DMS114 treated with DMSO at 0.1 percent for 48 hours (cell line): ENCODE measurements around the gene CARMIL3.
"Not testable (repeated sequence)": the region's sequence is repeated elsewhere in the genome, so short reads cannot be mapped to it uniquely, and the experiment has no call there.

Source experiments
- DNase-seq: peaks from one replicate; lab custom pipeline; 2025; ENCODE audit not compliant: unreplicated experiment; lab: John Stamatoyannopoulos, UW

The CARMIL3 gene, protein sequence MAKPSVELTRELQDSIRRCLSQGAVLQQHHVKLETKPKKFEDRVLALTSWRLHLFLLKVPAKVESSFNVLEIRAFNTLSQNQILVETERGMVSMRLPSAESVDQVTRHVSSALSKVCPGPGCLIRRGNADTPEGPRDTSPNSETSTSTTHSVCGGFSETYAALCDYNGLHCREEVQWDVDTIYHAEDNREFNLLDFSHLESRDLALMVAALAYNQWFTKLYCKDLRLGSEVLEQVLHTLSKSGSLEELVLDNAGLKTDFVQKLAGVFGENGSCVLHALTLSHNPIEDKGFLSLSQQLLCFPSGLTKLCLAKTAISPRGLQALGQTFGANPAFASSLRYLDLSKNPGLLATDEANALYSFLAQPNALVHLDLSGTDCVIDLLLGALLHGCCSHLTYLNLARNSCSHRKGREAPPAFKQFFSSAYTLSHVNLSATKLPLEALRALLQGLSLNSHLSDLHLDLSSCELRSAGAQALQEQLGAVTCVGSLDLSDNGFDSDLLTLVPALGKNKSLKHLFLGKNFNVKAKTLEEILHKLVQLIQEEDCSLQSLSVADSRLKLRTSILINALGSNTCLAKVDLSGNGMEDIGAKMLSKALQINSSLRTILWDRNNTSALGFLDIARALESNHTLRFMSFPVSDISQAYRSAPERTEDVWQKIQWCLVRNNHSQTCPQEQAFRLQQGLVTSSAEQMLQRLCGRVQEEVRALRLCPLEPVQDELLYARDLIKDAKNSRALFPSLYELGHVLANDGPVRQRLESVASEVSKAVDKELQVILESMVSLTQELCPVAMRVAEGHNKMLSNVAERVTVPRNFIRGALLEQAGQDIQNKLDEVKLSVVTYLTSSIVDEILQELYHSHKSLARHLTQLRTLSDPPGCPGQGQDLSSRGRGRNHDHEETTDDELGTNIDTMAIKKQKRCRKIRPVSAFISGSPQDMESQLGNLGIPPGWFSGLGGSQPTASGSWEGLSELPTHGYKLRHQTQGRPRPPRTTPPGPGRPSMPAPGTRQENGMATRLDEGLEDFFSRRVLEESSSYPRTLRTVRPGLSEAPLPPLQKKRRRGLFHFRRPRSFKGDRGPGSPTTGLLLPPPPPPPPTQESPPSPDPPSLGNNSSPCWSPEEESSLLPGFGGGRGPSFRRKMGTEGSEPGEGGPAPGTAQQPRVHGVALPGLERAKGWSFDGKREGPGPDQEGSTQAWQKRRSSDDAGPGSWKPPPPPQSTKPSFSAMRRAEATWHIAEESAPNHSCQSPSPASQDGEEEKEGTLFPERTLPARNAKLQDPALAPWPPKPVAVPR (N-terminal part only)

DNA sequence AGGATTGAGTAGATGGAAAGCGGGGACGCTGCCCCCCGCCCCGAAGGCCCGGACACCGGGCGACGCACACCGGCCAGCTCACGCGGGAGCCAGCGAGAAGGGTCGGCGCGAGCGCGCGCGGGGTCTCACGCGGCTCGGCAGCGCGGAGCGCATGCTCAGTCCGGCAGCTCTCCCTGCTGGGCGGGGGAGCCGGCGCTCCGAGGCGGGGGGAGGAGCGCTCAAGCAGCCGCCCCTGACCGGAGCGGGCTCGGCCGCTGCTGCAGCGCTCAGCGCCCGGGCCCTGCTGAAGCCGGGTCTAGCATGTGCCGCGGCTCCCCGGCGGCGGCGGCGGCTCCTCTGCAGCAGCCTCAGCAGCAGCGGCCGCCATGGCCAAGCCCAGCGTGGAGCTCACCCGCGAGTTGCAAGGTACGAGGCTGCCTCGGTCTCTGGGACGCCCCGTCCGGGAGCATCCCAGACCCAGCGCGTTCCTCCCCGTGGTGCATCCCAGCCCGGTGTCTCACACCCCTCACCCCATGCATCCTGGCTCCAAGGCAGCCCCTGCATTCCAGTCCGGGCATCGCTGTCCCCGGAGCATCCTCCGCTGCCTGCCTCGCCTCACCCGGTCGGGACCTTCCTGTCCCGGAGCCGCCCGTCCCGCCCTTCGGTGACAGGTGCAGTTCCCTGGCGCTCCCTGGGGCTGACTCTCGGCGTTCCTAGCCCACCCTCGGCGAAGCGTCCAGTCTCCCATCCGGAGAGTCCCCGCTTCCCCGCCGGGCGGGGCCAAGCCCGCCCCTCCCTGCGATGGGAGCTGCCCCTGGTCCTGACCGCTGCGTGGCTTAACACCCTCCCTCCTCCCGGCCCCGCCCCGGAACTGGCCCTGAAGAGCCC is at the start of gene CARMIL3:
TSS of gene CARMIL3 (plus strand) at position 221 of the 867 bp plus-strand sequence. CDS start at position 366, 145 bp downstream.
- peak; percentile 31 for DNase-seq

DNA sequence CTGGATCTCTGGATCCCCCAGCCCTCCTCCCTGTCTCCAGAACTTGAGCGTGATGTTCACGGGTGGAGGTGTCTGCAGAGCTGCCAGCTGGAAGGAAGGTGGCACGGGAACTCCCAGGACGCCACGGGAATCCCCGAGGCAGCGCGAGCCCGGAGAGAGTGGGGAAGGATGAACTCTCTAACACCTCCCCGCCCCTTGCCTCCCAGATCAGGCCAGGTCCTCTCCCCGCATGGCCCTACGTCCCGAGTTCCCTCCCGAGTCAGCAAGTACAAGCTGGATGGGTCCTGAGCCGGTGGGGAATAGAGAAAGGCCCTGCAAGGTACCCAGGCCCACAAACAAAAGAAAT is 45.4 kb upstream of the CARMIL3 start:
- DNase-seq, result not testable (repeated sequence)

DNA sequence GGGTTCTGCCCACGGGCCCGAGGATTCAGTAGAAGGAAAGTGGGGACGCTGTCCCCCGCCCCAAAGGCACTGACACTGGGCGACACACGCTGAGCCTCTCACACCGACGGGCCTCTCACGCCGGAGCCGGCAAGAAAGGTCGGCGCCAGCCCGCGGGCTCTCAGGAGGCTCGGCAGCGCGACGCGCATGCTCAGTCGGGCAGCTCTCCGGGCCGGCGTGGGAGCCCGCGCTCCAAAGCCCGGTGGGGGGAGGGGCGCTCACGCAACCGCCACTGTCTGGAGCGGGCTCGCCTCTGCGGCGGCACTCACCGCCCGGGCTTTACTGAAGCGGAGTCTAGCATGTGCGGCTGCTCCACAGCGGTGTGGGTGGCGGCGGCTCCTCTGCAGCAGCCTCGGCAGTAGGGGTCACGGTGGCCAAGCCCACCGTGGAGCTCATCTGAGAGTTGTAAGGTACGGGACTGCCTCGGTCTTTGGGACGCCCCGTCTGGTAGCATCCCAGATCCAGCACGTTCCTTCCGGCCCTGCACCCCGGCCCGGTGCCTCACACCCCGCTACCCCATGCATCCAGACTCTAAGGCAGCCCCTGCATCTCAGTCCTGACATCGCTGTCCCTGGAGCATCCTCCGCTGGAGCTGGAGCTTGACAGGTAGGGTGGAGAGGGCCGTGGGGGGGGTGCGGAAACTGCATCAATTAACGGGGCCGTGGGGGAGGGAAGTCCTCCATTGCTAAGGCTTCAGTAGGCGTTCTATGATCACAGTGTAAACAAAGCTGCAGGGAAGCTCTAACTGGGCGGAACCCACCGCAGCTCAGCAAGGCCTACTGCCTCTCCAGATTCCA is 44.8 kb upstream of the CARMIL3 start:
- not testable (repeated sequence) for DNase-seq

DNA sequence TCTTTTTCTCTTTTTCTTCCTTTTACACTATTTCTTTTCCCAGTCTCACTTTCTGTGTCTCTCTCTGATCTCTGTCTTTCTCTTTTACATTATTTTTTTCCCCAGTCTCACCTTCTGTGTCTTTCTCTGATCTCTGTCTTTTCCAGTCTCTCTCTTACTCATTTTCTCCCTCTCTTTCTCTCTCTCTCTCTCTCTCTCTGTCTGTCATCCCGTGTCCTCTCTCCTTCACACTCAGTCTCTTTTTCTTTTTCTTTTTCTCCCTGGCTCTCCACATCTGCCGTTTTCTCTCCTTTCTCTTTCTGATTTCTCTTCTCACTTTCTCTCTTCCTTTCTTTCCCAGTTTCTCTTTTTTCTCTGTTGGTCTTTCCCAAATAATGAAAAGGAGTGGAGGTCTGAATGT is 40.8 kb upstream of the CARMIL3 start:
- no peak for DNase-seq

DNA sequence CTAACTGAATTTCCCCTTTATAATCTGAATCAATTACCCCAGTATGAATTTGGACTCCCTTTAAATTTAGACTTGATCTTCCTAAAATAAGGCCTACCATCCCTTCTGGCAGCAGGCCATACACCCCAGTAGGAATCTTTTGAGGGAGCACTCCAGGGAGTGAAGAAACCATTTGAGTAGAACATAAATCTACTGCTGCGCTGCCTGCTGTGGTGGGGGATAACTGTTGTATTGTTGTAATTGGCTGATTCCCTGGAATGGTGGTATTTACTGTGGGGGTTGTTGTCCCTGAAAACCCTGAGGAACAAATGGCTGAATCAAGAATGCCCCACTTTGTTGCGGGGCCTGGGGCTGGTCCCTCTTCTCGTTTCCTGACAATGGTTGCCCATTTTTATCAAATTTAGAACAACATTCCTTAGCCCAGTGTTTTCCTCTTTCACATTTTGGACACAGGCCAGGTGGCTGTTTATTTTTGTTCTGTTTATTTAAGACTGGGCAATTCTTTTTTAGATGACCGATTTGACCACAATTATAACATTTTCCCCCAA is 39.0 kb upstream of the CARMIL3 start:
- DNase-seq, result not testable (repeated sequence)

DNA sequence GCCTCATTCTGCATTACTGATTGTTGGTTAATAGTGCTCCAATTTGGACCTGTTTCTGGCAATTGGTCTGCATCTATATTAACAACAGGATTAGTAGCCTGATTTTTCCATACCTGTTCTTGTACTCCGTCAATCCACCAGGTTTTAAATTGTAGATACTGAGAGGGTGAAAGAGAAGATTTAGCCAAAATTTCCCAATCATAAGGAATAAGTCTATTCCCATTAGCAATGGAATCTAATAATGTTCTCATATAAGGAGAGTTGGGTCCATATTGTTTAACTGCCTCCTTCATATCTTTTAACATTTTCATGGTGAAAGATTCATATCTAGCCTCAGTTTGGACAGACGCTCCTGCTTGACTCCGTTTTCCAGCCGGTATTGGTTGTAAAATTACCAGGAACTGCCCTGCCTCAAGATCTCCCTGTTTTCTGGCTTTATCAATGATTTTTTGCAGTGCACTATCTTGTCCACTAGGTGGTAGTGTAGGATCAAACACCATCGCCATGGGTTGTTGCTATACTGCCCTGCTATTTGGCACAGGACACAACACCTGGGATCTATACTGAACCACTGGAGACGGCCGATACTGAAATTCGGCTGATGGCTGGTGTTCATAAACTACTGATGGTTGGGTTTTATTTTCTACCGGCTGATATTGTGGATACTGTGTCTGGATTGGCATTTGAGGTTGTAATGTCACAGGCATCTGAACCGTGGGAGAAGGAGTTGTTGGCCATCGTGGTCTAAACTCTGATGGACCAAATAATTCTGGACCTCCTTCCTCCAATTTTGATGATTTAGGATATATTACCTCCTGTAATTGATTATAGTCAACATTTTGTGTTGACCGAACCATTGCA is 37.9 kb upstream of the CARMIL3 start:
- DNase-seq, result peak; percentile 46

DNA sequence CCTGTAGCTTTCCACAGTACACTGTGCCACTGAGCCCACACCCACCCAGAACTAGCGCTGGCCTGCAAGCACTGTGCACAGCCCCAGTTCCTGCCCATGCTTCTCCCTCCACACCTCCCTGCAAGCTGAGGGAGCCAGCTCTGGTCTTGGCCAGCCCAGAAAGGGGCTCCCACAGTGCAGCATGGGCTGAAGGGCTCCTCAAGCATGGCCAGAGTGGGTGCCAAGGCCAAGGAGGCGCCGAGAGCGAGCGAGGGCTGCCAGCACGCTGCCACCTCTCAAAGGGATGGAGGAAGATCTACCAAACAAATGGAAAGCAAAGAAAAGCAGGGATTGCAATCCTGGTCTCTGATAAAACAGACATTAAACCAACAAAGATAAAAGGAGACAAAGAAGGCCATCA is 36.1 kb upstream of the CARMIL3 start:
- DNase-seq, result not testable (repeated sequence)

DNA sequence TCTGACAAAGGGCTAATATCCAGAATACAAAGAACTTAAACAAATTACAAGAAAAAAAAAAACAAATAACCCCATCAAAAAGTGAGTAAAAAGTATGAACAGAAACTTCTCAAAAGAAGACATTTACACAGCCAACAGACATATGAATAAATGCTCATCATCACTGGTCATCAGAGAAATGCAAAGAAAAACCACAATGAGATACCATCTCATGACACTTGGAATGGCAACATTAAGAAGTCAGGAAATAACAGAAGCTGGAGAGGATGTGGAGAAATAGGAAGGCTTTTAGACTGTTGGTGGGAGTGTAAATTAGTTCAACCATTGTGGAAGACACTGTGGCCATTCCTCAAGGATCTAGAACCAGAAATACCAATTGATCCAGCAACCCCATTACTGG is 32.8 kb upstream of the CARMIL3 start:
- DNase-seq, result not testable (repeated sequence)

DNA sequence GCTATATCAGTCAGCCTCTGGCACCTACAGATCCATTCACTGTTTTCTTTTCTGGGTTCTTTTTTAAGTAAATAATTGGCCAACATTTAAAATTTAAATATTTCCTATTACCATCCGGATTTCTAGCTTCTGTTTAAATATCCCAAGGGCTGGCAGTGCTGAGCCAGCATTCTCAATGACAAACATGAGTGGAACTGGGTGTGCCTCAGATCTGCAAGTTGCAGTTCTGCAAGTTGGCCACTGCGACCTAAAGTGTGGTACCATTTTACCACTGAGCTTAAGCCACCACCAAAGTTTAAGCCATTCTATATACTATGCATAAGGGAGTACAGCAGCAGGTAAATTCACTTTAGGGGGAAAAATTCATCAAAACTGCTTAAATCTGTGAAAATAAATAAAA is 31.9 kb upstream of the CARMIL3 start:
- not testable (repeated sequence) for DNase-seq

DNA sequence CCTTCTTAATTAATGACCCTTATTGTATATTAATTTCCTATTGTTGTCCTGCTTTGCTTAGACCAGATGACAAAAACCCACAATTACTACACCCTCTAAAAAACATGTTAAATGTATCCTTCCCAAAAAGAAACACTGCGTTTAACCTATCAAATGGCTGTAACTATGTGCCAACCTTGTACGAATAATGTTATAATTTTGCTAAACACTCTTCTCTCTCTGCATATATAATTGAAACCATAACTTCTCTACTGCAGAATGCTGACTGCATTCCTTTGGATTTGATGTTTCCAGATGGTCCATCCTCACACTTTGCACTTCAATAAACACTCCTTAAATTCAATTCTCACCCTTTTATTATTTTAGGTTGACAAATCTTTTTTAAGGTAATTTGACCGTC is 31.3 kb upstream of the CARMIL3 start:
- DNase-seq, result not testable (repeated sequence)

DNA sequence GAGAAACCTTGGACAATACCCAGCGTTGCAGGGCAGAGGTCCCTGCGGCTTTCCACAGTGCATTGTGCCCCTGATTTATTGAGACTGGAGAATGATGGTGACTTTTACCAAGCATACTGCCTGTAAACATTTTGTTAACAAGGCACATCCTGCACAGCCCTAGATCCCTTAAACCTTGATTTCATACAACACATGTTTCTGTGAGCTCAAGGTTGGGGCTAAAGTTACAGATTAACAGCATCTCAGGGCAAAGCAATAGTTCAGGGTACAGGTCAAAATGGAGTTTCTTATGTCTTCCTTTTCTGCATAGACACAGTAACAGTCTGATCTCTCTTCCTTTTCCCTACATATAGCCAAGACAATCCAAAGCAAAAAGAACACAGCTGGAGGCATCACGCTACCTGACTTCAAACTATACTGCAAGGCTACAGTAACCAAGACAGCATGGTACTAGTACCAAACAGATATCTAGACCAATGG is 26.8 kb upstream of the CARMIL3 start:
- DNase-seq, result not testable (repeated sequence)

DNA sequence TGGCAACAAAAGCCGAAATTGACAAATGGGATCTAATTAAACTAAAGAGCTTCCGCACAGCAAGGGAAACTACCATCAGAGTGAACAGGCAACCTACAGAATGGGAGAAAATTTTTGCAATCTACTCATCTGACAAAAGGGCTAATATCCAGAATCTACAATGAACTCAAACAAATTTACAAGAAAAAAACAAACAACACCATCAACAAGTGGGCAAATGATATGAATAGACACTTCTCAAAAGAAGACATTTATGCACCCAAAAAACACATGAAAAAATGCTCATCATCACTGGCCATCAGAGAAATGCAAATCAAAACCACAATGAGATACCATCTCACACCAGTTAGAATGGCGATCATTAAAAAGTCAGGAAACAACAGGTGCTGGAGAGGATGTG is 22.1 kb upstream of the CARMIL3 start:
- DNase-seq, result not testable (repeated sequence)

DNA sequence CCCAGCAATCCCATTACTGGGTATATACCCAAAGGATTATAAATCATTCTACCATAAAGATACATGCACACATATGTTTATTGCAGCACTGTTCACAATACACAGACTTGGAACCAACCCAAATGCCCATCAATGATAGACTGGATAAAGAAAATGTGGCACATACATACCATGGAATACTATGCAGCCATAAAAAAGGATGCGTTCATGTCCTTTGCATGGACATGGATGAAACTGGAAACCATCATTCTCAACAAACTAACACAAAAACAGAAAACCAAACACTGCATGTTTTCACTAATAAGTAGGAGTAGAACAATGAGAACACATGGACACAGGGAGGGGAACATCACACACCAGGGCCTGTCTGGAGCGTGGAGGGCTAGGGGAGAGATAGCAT is 20.5 kb upstream of the CARMIL3 start:
- not testable (repeated sequence) for DNase-seq

DNA sequence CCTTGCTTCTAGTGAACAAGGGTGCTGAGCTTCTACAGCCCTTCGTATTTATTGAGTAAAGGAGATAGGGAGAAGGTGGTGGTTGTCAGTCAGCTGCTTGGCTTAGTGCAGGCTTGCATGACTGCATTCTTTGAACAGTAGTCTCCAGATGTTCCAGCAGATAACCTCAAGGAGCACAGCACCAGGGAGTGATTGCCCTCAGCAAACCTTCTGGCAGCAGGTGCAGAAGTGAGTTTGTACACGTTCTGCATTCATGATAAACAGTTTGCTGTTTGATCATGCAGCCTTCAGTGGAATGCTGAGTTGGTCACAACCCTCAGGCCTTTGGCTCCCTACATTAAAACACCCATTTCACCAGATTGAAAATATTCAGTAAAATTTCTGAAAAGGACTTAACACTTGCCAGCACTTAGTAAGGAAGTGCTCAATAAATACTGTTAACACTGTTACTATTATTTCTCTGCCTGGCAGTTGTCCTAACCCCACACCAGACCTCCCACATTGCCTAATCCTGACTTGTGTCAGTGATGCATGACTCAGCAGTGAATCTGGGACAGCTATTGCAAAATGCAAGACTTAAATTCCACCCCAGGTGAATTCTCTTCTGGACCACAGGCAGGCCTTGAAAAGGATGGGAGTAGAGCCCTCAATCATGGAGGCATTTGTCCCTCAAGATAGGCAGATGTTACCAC is 18.9 kb upstream of the CARMIL3 start:
- DNase-seq, result no peak

DNA sequence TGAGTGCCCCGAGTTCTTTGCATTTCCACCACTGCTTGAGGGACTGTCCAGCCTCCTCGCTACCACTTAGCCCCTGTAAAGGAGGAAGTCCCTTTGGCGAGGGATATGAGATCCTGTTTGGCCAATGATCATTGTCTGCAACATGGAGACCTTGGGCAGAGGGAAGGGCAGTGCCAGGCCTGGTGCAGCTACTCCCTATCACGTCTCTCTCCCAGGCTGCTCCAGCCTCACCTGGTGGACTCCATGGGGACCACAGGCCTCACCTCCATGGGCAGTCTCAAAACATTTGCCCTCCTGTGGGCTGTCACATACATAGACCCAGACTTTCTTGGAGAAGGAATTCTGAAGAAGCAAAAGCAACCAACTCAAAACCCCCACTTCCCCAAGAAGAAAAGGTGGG is 16.0 kb upstream of the CARMIL3 start:
- not testable (repeated sequence) for DNase-seq

DNA sequence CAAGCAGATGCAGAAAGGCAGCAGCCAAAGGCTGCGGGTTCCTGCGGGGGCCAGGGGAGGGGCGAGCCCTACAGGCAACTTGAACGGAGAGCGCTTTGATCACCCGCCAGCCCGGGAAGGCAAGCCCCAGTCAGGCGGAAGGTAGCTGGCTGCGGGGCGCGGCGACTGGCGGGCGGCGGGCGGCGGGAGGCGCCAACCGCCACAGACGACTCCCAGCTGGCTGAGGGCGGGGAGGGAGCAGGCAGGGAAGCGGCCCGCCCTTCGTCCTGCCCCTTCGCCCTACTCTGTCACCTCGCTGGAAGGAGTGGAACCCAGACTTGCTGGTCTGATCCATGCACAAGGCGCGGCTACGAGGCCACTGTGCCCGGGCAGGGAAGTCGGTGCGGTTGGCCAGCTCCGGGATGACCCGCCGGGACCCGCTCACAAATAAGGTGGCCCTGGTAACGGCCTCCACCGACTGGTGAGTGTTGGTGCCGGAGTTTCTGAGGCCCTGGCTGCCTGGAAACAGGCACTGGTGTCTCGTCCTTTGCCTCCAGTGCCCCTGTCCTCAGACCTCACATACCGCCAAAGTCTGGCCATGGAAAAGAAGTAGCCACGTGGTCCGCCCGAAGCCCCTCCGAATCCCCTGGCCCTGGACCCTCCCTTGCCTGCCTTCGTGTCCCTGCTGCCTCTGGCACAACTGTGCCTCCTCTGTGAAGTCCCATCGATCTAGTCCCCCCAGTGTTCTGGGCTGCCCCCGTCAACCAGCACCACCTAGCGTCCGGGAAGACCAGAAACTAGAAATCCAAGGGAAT is 15.4 kb upstream of the CARMIL3 start:
- no peak for DNase-seq
